KMS-11 (cell line): ENCODE data around the gene IGSF11.
"Not testable (repeated sequence)": the region's sequence is repeated elsewhere in the genome, so short reads cannot be mapped to it uniquely, and the experiment has no call there.

ENCODE experiments used
- H2AFZ ChIP-seq: fragments of 200-600 bp; sonication (generic); 2 replicates; pipeline ENCODE4 v1.6.1; 2016; ENCODE audit warnings: antibody characterized with exemption, mixed run types, low read depth
- H3K27ac ChIP-seq: fragments of 200-600 bp; sonication (generic); 2 replicates; pipeline ENCODE4 v1.6.1; 2016; ENCODE audit warnings: mild to moderate bottlenecking, mixed run types
- H3K27me3 ChIP-seq: fragments of 200-600 bp; sonication (generic); 2 replicates; pipeline ENCODE4 v1.6.1; 2017; ENCODE audit warnings: mild to moderate bottlenecking, low read depth, mixed run types, moderate library complexity; ENCODE audit not compliant: insufficient read depth
- H3K36me3 ChIP-seq: fragments of 200-600 bp; sonication (generic); 2 replicates; pipeline ENCODE4 v1.6.1; 2017; ENCODE audit warnings: mild to moderate bottlenecking, mixed run types; ENCODE audit not compliant: insufficient read depth
- H3K4me1 ChIP-seq: fragments of 200-600 bp; sonication (generic); 2 replicates; pipeline ENCODE4 v1.6.1; 2016; ENCODE audit warnings: mild to moderate bottlenecking, low read depth, mixed run types; ENCODE audit not compliant: poor library complexity, severe bottlenecking
- H3K4me2 ChIP-seq: fragments of 200-600 bp; sonication (generic); 2 replicates; pipeline ENCODE4 v1.7.0; 2016; ENCODE audit warnings: mild to moderate bottlenecking, mixed run types
- H3K4me3 ChIP-seq: fragments of 200-600 bp; sonication (generic); IDR thresholded peaks from 2 replicates; pipeline ENCODE4 v1.6.1; 2017; ENCODE audit warnings: low read depth, low read length, mixed read lengths; ENCODE audit not compliant: insufficient read depth
- H3K79me2 ChIP-seq: fragments of 200-600 bp; sonication (generic); 2 replicates; pipeline ENCODE4 v1.6.1; 2016; ENCODE audit warnings: low read depth, mixed run types; ENCODE audit not compliant: insufficient read depth
- H3K9ac ChIP-seq: fragments of 200-600 bp; sonication (generic); 2 replicates; pipeline ENCODE4 v1.6.1; 2016; ENCODE audit warnings: mild to moderate bottlenecking, mixed run types
- H4K20me1 ChIP-seq: fragments of 200-600 bp; sonication (generic); 2 replicates; pipeline ENCODE4 v1.6.1; 2016; ENCODE audit warnings: mild to moderate bottlenecking, mixed run types; ENCODE audit not compliant: insufficient read depth
- CTCF ChIP-seq: fragments of 200-600 bp; sonication (generic); conservative IDR thresholded peaks from 2 replicates; pipeline ENCODE4 v1.6.1; 2017; ENCODE audit warnings: low read depth, mild to moderate bottlenecking, antibody characterized with exemption, low read length, moderate library complexity, mixed read lengths

Gene IGSF11

GRCh38 chr3:118977118-118977517 lies 57.5 kb downstream of the IGSF11 start:
- H3K4me3 ChIP-seq, result no peak overlapping the region
- H3K4me2 ChIP-seq, result no peak overlapping the region
- H3K36me3 ChIP-seq, result no peaks in the 10 kb centered on the region
- TF ChIP-seq CTCF, result no peak
- H3K27ac ChIP-seq, result no peak overlapping the region
- H3K9ac ChIP-seq, result no peak overlapping the region
- no peaks in the 10 kb centered on the region for H3K27me3 ChIP-seq
- no peak overlapping the region for H2AFZ ChIP-seq
- no peaks in the 10 kb centered on the region for H3K79me2 ChIP-seq
- no peaks in the 10 kb centered on the region for H4K20me1 ChIP-seq
- H3K4me1 ChIP-seq, result no peaks in the 10 kb centered on the region

- H3K4me2 ChIP-seq, H4K20me1 ChIP-seq, H3K27me3 ChIP-seq, H3K4me3 ChIP-seq, H3K9ac ChIP-seq, H3K79me2 ChIP-seq, H3K4me1 ChIP-seq, H2AFZ ChIP-seq, H3K27ac ChIP-seq, H3K36me3 ChIP-seq: not testable (repeated sequence)
These were observed 59.2 kb downstream of the IGSF11 start for GRCh38 chr3:118975476-118975875.

GRCh38 chr3:118974356-118975097 lies 60.1 kb downstream of the IGSF11 start:
- H3K4me2 ChIP-seq, result no peak overlapping the region
- H3K9ac ChIP-seq, result no peak overlapping the region
- no peaks in the 10 kb centered on the region for H3K79me2 ChIP-seq
- no peaks in the 10 kb centered on the region for H3K27me3 ChIP-seq
- H3K4me1 ChIP-seq, result no peaks in the 10 kb centered on the region
- H4K20me1 ChIP-seq, result no peaks in the 10 kb centered on the region
- TF ChIP-seq CTCF, result no peak
- no peak overlapping the region for H3K27ac ChIP-seq
- H2AFZ ChIP-seq, result no peak overlapping the region
- no peak overlapping the region for H3K4me3 ChIP-seq
- no peaks in the 10 kb centered on the region for H3K36me3 ChIP-seq

- Histone ChIP-seq H2AFZ (no peak overlapping the region), H3K9ac (no peak overlapping the region), H3K79me2 (no peaks in the 10 kb centered on the region), H3K27me3 (no peaks in the 10 kb centered on the region), H4K20me1 (no peaks in the 10 kb centered on the region), H3K4me2 (no peak overlapping the region), H3K4me1 (no peaks in the 10 kb centered on the region), H3K4me3 (no peak overlapping the region), H3K36me3 (no peaks in the 10 kb centered on the region), H3K27ac (no peak overlapping the region)
- no peak for TF ChIP-seq CTCF
These were observed 61.6 kb downstream of the IGSF11 start for GRCh38 chr3:118973050-118973449.

- H2AFZ ChIP-seq, result no peak overlapping the region
- no peak overlapping the region for H3K9ac ChIP-seq
- H3K79me2 ChIP-seq, result no peaks in the 10 kb centered on the region
- H3K27ac ChIP-seq, result no peak overlapping the region
- TF ChIP-seq CTCF, result no peak
- H4K20me1 ChIP-seq, result no peaks in the 10 kb centered on the region
- H3K4me1 ChIP-seq, result no peaks in the 10 kb centered on the region
- H3K4me2 ChIP-seq, result no peak overlapping the region
- H3K4me3 ChIP-seq, result no peak overlapping the region
- no peaks in the 10 kb centered on the region for H3K27me3 ChIP-seq
- H3K36me3 ChIP-seq, result no peaks in the 10 kb centered on the region
These were observed 63.8 kb downstream of the IGSF11 start for GRCh38 chr3:118970819-118971218.
